OCI-LY3 (cell line): ENCODE measurements around the gene CALHM5.

Experiments
- CTCF ChIP-seq: fragments of 200-600, 300-600 bp; sonication (generic); IDR thresholded peaks from 2 replicates; pipeline ENCODE4 v1.5.1; 2014; ENCODE audit warnings: antibody characterized with exemption, low read length, low read depth
- EZH2phosphoT487 ChIP-seq: fragments of 200-600 bp; shearing (Covaris generic); IDR thresholded peaks from 2 replicates; pipeline ENCODE4 v1.6.1; 2018; ENCODE audit warnings: antibody characterized with exemption, mixed run types, low read depth

GRCh38 chr6:116497113-116497676 lies 14.2 kb upstream of the CALHM5 start:
- TF ChIP-seq CTCF (no peak), EZH2phosphoT487 (no peak)
